Measurements from ENCODE around the gene ADGRG1. TPM values are rescaled to one million over a fixed set of nuclear protein-coding genes. Genes with fewer than 3 reads are reported as not detected.

Gene ADGRG1
- polyA plus RNA-seq, 1 of the 3 experiments (the other 2 are of a cell fraction), result 7.4 TPM

DNA sequence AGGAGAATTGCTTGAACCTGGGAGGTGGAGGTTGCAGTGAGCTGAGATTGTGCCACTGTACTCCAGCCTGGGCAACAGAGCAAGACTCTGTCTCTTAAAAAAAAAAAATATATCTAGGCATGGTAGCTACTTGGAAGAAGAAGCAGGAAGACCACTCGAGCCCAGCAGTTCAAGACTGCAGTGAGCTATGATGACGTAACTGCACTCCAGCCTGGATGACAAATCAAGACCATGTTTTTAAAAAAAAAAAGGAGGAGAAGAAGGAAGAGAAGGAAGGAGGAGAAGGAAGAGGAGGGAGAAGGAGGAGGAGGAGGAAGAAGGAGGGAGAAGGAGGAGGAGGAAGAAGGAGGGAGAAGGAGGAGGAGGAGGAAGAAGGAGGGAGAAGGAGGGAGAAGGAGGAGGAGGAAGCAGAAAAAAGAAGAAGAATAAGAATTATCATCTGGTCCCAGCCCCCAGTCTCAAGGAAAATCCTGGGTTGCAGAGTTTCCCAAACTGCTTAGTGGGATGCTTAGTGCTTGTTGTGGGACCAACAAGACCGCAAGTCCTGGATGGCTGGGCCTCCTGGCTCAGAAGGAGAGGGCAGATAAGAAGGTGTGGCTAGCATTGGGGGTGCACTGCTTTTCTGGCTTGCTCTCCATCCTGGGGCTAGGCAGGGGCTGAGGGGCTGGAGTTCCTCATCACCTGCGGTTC, 62.5 kb downstream of the ADGRG1 start:
- CTCF ChIA-PET, result interaction anchor here (1.7 to 2.1 kb wide), 3 partner anchors 13 to 115 kb away, joined by 4 to 8 read pairs (median 6); no protein-coding TSS in a partner anchor
- Histone ChIP-seq H3K4me3 (ENCODE audit: low read depth in 2 of 2, low read length in 1 of 2) (no peak overlapping the region), H2AFZ (ENCODE audit: low read depth) (no peak overlapping the region), H4K20me1 (ENCODE audit: insufficient read depth) (no peaks in the 10 kb centered on the region), H3K4me1 (ENCODE audit: control insufficient read depth in 1 of 2, insufficient read depth in 2 of 2, low read depth in 1 of 2, low read length in 1 of 2) (peaks cover 0 to 8% of the 10 kb centered on the region in 2 experiments; a peak in 1 of 4 replicates), H3K27ac (ENCODE audit: low read depth in 2 of 2, low read length in 1 of 2) (no peak overlapping the region), H3K79me2 (ENCODE audit: insufficient read depth) (no peaks in the 10 kb centered on the region), H3K27me3 (ENCODE audit: insufficient read depth) (no peaks in the 10 kb centered on the region; the same call in 1 of the 2 replicates), H3K9me2 (no peaks in the 10 kb centered on the region), H3K36me3 (replicated peaks in 1 of 2; ENCODE audit: control insufficient read depth in 1 of 2, insufficient read depth in 2 of 2, low read length in 1 of 2) (no peaks in the 10 kb centered on the region), H3K9ac (no peak overlapping the region), H3K4me2 (no peak overlapping the region), H3F3A (replicated peaks; ENCODE audit: insufficient read depth) (no peaks in the 10 kb centered on the region), H3K9me3 (no peaks in the 10 kb centered on the region)
- TF ChIP-seq, protein P1, sequence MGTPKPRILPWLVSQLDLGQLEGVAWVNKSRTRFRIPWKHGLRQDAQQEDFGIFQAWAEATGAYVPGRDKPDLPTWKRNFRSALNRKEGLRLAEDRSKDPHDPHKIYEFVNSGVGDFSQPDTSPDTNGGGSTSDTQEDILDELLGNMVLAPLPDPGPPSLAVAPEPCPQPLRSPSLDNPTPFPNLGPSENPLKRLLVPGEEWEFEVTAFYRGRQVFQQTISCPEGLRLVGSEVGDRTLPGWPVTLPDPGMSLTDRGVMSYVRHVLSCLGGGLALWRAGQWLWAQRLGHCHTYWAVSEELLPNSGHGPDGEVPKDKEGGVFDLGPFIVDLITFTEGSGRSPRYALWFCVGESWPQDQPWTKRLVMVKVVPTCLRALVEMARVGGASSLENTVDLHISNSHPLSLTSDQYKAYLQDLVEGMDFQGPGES (IDR thresholded peaks at IDR 0.05; ENCODE audit: low read depth, low read length), result no peak
- no peak for TF ChIP-seq FOXM1 (IDR thresholded peaks at IDR 0.05; ENCODE audit: low read depth)
- TF ChIP-seq SIN3A (IDR thresholded peaks at IDR 0.05; ENCODE audit: borderline replicate concordance, low read depth, low read length), result no peak
- TF ChIP-seq EZH2phosphoT487 (IDR thresholded peaks at IDR 0.05; ENCODE audit: borderline replicate concordance, low read depth), result no peak
- DNase-seq, result no peak
- WGBS (ENCODE audit: low lambda C conversion rate), result 77% methylated on average over 4 of the region's 4 CpGs
- POLR2A ChIA-PET, result no interaction called here

GRCh38 chr16:57692636-57693035, 64.2 kb downstream of the ADGRG1 start:
- H3K4me3 ChIP-seq (ENCODE audit: low read depth in 2 of 2, low read length in 1 of 2), result no peak overlapping the region
- ChIA-PET POLR2A (no interaction called here), CTCF (interaction anchor here (0.9 to 1.2 kb wide), 2 partner anchors 17 to 43 kb away, joined by 3 read pairs; no protein-coding TSS in a partner anchor)
- no peak overlapping the region for H2AFZ ChIP-seq (ENCODE audit: low read depth)
- H3K36me3 ChIP-seq (replicated peaks in 1 of 2; ENCODE audit: control insufficient read depth in 1 of 2, insufficient read depth in 2 of 2, low read length in 1 of 2), result no peaks in the 10 kb centered on the region
- H3K9me2 ChIP-seq, result no peaks in the 10 kb centered on the region
- DNase-seq, result no peak
- no peak overlapping the region for H3K27ac ChIP-seq (ENCODE audit: low read depth in 2 of 2, low read length in 1 of 2)
- no peaks in the 10 kb centered on the region for H3K79me2 ChIP-seq (ENCODE audit: insufficient read depth)
- no peaks in the 10 kb centered on the region; the same call in 1 of the 2 replicates for H3K27me3 ChIP-seq (ENCODE audit: insufficient read depth)
- TF ChIP-seq GABPA (IDR thresholded peaks at IDR 0.05; ENCODE audit: low read depth) (no peak), REST (IDR thresholded peaks at IDR 0.05; ENCODE audit: low read depth, low read length) (no peak)
- no peaks in the 10 kb centered on the region for H4K20me1 ChIP-seq (ENCODE audit: insufficient read depth)
- no peaks in the 10 kb centered on the region for H3K9me3 ChIP-seq
- H3K4me1 ChIP-seq (ENCODE audit: control insufficient read depth in 1 of 2, insufficient read depth in 2 of 2, low read depth in 1 of 2, low read length in 1 of 2), result peaks cover 0 to 13% of the 10 kb centered on the region in 2 experiments; a peak in 1 of 4 replicates
- H3K4me2 ChIP-seq, result no peak overlapping the region
- no peak overlapping the region for H3K9ac ChIP-seq
- WGBS (ENCODE audit: low lambda C conversion rate), result 16% methylated on average over 2 of the region's 2 CpGs
- no peaks in the 10 kb centered on the region for H3F3A ChIP-seq (replicated peaks; ENCODE audit: insufficient read depth)
